GM10847 (cell line): ENCODE results near the gene FANCB.

Source experiments
- POLR2A ChIP-seq: IDR thresholded peaks from 2 replicates; pipeline ENCODE4 v1.6.1; 2011; ENCODE audit not compliant: insufficient read length; ENCODE audit errors: extremely low read depth

FANCB gene

GRCh38 chrX:14871767-14872166, 1.1 kb downstream of the FANCB start:
- no peak for TF ChIP-seq POLR2A

DNA sequence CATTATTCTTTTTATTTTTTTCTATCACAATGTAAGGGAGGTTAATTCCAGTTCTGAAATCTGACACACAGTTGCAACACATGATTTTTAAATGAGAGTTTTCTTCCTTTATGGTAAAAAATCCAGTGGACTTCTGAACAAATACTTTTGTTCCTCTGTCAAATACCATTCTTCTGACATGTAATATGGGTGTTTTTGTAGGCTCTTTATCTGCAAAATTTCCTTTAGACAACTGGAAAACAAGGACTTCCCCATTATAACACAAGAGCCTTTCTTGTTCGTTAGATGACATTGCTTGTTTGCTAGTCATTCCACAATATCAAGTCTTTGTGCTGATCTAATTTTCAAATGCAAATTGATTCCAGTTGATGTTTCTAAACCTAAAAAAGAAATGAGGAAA, 7.7 kb downstream of the FANCB start:
- no peak for TF ChIP-seq POLR2A

DNA sequence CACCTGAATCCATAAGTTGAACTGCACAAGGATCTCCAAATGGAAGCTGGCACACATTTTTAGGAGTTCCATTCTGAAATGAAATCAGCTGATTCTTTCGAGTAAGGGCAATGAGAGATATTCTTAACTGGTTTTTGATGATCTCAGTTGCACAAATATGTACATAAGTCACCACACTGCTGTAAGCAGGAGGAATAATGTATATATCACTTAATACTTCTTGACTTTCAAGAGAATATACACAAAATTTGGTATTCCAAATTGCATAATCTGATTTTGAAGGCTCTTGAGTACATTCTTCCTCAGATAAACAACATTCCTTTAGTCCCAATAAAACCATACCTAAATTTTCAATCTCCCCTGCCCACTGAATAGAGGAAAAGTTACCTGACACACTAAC, 8.2 kb downstream of the FANCB start:
- TF ChIP-seq POLR2A = no peak

DNA sequence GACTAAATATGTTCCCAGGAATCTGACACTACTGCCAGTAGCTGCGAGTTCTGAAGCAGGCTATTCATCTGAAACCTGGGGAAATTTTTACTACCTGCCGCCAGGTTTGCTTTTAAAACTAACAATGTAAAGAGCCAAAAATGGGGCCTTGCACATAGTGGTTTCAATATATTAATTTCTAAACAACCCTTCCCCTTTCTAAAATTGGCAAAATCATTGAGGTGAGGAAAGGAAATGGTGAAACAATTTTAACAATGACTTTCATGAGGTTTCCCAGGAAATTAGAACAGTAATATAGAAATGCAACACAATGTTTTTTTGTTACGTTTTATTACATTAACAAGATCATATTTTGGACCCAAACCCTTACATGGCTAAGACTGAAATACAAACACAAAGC, 21.3 kb downstream of the FANCB start:
- TF ChIP-seq POLR2A = no peak

- no peak for TF ChIP-seq POLR2A
These were observed 29.2 kb downstream of the FANCB start for GRCh38 chrX:14843666-14844065.

DNA sequence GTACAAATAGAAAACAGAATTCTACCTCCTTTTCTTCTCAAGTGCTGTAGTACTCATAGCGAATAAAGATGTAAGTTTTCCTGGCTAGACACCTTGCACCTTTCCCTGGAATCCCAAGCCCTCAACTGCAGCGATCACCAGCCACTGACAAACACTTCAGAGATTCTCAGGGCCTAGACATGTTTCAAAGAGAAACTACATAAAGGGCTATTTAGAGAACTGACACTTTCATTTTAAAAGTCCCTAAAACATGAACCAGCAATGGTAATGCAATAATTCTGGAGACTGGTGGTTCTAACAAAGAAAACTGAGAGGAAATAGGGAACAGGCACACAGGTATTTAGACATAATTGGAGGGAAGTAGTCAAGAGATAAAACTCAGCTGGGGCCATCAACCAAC, 35.7 kb downstream of the FANCB start:
- no peak for TF ChIP-seq POLR2A

- TF ChIP-seq POLR2A = no peak
These were observed 40.3 kb downstream of the FANCB start for GRCh38 chrX:14832586-14832985.

DNA sequence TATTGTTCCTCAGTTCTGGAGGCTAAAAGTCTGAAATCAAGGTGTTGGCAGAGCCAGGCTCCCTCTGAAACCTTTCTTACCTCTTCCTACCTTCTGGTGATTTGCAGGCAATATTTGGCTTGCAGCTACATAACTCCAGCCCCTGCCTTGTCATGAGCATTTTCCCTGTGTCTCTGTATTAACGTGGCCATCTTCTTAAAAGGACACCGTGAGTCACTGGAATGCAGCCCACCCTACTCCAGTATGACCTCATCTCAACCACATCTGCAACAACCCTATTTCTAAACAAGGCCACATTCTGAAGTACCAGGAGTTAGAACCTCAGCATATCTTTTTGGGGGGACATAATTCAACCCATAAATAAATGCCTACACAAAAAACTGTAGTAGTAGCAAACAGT, 40.7 kb downstream of the FANCB start:
- TF ChIP-seq POLR2A = no peak

DNA sequence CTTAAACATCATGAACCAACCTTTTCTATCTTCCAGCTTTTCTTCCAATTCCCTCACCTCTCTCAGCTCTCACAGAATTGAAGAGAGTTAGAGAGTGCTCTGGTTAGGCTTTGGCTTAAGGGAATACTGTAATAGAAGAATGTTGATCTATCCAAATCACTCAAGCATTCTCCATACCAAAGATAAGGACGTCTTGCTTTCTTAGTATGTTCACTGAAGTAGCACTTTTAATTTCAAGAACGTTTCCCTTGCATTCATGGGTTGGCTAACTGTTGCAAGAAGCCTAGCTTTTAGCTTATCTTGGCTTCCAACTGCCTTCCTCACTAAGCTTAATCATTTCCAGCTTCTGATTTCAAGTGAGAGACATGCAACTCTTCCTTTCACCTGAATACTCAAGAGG, 43.2 kb downstream of the FANCB start:
- no peak for TF ChIP-seq POLR2A

GRCh38 chrX:14826319-14826718, 46.5 kb downstream of the FANCB start:
- no peak for TF ChIP-seq POLR2A

DNA sequence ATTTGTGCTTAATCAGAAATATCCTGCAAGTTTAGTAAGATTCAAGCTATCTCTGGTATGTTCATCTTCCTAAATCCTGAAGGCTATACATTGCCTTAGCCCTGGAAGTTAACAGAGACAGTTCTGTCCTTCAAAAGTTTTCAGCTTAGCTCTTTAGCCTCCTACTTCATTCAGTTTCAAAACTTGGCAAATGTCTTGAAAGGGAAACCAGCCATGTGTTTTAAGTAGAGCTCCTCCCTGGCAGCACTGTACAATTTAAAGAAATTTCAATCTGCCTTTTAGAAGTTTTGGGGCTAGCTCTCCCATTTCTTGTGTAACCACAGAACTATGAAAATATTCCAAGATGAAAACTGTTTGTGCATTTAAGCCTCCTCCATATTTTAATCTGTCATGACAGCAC, 47.0 kb downstream of the FANCB start:
- no peak for TF ChIP-seq POLR2A

DNA sequence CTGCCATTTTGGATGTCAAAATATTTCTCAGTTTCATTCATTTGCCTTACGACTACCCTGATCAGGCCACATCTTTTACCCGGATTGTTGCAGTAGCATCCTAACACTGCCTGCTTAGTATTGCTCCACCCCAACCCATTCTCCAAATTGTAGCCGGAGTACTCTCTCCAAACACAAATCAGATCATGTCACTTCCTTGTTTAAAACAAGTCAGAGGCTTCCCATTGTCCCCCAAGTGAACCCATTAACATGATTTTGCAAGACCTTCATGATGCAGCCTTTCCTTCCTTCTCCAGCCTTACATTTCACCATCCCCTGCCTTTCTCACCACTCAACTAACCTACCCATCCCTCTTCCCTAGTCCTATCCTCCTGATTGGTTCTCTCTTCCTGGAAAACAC, 53.1 kb downstream of the FANCB start:
- no peak for TF ChIP-seq POLR2A

- TF ChIP-seq POLR2A = no peak
These were observed 55.3 kb downstream of the FANCB start for GRCh38 chrX:14817571-14817970.

- no peak for TF ChIP-seq POLR2A
These were observed 69.7 kb downstream of the FANCB start for GRCh38 chrX:14802943-14803710.

GRCh38 chrX:14801136-14801535, 71.7 kb downstream of the FANCB start:
- no peak for TF ChIP-seq POLR2A

GRCh38 chrX:14798805-14799397, 74.0 kb downstream of the FANCB start:
- no peak for TF ChIP-seq POLR2A
